Smooth muscle cell (in vitro differentiated cells): ENCODE data around the gene EPB41L1. TPM values are rescaled to one million over a fixed set of nuclear protein-coding genes. Genes with fewer than 3 reads are reported as not detected.

Experiments
- DNase-seq: peaks from one replicate; lab custom pipeline; 2025; ENCODE audit not compliant: unreplicated experiment; lab: John Stamatoyannopoulos, UW
- H2AFZ ChIP-seq: fragments of 200-600 bp; sonication (generic); 2 replicates; pipeline ENCODE4 v1.6.0; 2016; ENCODE audit warnings: antibody characterized with exemption, low read depth, mild to moderate bottlenecking
- H3F3A ChIP-seq: fragments of 200-600 bp; sonication (generic); 2 replicates; pipeline ENCODE4 v1.6.0; 2017; ENCODE audit warnings: antibody characterized with exemption, low read depth
- H3K27ac ChIP-seq: fragments of 200-600 bp; sonication (generic); 2 replicates; pipeline ENCODE4 v1.5.1; 2016; ENCODE audit warnings: low read depth, mild to moderate bottlenecking
- H3K27me3 ChIP-seq: fragments of 200-600 bp; sonication (generic); 2 replicates; pipeline ENCODE4 v1.6.1; 2016; ENCODE audit warnings: low read depth, mild to moderate bottlenecking
- H3K36me3 ChIP-seq: fragments of 200-600 bp; sonication (generic); 2 replicates; pipeline ENCODE4 v1.5.1; 2016; ENCODE audit warnings: low read depth
- H3K4me1 ChIP-seq: fragments of 200-600 bp; sonication (generic); 2 replicates; pipeline ENCODE4 v1.5.1; 2016; ENCODE audit warnings: low read depth
- H3K4me2 ChIP-seq: fragments of 200-600 bp; sonication (generic); 2 replicates; pipeline ENCODE4 v1.6.0; 2016; ENCODE audit warnings: mild to moderate bottlenecking
- H3K4me3 ChIP-seq: fragments of 200-600 bp; sonication (generic); 2 replicates; pipeline ENCODE4 v1.5.1; 2016; ENCODE audit warnings: mild to moderate bottlenecking
- H3K79me2 ChIP-seq: fragments of 200-600 bp; sonication (generic); 2 replicates; pipeline ENCODE4 v1.6.0; 2016; ENCODE audit warnings: low read depth, mild to moderate bottlenecking
- H3K9ac ChIP-seq: fragments of 200-600 bp; sonication (generic); 2 replicates; pipeline ENCODE4 v1.6.0; 2016; ENCODE audit warnings: low read depth
- H3K9me3 ChIP-seq: fragments of 200-600 bp; sonication (generic); replicated peaks from 2 replicates; pipeline ENCODE4 v1.5.1; 2016; ENCODE audit warnings: low read depth
- H4K20me1 ChIP-seq: fragments of 200-600 bp; sonication (generic); 2 replicates; pipeline ENCODE4 v1.6.0; 2016; ENCODE audit warnings: low read depth
- WGBS: methylation state at CpG from one replicate; pipeline ENCODE4 v1.1.7; 2016; ENCODE audit warnings: low lambda C conversion rate; 5-methylcytosine and 5-hydroxymethylcytosine counted together
- polyA plus RNA-seq: library from polyadenylated mRNA; unstranded; fragments of >200 nt; fragmentation: Nextera tagmentation; extraction: Ambion mirVana; gene quantifications from 2 replicates; pipeline ENCODE4 v1.2.1, GENCODE V29; 2016
- total RNA-seq: library from RNA; depleted of rRNA; stranded (reverse); fragments of >200 nt; gene quantifications from 2 replicates; pipeline ENCODE4 v1.2.3, GENCODE V29; 2014
- TF ChIP-seq, protein P1 (sequence below): fragments of 200-600 bp; sonication (generic); IDR thresholded peaks from 2 replicates; pipeline ENCODE4 v1.5.1; 2017; ENCODE audit warnings: borderline replicate concordance, mild to moderate bottlenecking, antibody characterized with exemption; ENCODE audit not compliant: insufficient read depth, poor library complexity, severe bottlenecking

EPB41L1 gene
- total and polyA plus RNA-seq, 2 experiments from 2014 or later: 14.8 to 18.0 TPM

DNA sequence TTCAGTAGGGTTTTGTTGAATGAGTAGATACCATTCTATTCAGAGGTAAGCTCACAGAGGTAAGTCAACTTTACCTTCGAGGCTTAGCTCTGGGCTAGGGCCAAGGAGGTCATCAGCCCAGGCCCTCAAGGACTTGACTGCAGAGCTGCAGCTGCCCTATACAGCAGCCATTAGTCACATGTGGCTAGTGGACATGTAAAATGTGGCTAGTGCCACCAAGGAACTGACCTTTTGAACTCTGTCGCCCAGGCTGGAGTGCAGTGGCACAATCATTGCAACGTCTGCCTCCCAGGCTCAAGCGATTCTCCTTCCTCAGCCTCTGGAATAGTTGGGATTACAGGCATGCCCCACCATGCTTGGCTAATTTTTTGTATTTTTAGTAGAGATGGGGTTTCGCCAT, 47.9 kb upstream of the EPB41L1 start:
- Histone ChIP-seq H3K4me3 (no peak overlapping the region), H3K9ac (no peak overlapping the region), H3K4me1 (no peaks in the 10 kb centered on the region), H3K27me3 (no peaks in the 10 kb centered on the region), H3K36me3 (no peaks in the 10 kb centered on the region), H3K79me2 (no peaks in the 10 kb centered on the region), H3K9me3 (no peaks in the 10 kb centered on the region), H4K20me1 (no peaks in the 10 kb centered on the region), H2AFZ (no peak overlapping the region), H3K4me2 (no peak overlapping the region), H3K27ac (no peak overlapping the region), H3F3A (no peaks in the 10 kb centered on the region)
- WGBS: 90% methylated on average over 5 of the region's 5 CpGs
- DNase-seq: no peak
- TF ChIP-seq, protein P1, sequence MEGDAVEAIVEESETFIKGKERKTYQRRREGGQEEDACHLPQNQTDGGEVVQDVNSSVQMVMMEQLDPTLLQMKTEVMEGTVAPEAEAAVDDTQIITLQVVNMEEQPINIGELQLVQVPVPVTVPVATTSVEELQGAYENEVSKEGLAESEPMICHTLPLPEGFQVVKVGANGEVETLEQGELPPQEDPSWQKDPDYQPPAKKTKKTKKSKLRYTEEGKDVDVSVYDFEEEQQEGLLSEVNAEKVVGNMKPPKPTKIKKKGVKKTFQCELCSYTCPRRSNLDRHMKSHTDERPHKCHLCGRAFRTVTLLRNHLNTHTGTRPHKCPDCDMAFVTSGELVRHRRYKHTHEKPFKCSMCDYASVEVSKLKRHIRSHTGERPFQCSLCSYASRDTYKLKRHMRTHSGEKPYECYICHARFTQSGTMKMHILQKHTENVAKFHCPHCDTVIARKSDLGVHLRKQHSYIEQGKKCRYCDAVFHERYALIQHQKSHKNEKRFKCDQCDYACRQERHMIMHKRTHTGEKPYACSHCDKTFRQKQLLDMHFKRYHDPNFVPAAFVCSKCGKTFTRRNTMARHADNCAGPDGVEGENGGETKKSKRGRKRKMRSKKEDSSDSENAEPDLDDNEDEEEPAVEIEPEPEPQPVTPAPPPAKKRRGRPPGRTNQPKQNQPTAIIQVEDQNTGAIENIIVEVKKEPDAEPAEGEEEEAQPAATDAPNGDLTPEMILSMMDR: no peak

DNA sequence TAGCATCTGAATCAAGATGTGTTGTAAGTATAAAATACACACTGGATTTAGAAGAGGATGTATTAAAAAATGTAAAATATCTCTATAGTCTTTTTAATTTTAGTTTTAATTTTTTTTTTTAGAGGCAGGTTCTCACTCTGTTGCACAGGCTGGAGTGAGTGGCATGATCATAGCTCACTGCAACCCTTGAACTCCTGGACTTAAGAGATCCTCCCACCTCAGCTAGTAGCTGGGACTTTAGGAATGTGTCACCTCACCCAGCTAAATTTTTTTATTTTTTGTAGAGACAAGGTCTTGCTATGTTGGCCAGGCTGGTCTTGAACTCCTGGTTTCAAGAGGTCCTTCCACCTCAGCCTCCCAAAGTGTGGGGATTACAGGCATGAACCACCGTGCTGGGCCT, 46.7 kb upstream of the EPB41L1 start:
- Histone ChIP-seq H3K27ac (no peak overlapping the region), H3K4me3 (no peak overlapping the region), H2AFZ (no peak overlapping the region), H3K9ac (no peak overlapping the region), H3K27me3 (no peaks in the 10 kb centered on the region), H4K20me1 (no peaks in the 10 kb centered on the region), H3K4me2 (no peak overlapping the region), H3K9me3 (no peaks in the 10 kb centered on the region), H3K36me3 (no peaks in the 10 kb centered on the region), H3K79me2 (no peaks in the 10 kb centered on the region), H3K4me1 (no peaks in the 10 kb centered on the region), H3F3A (no peaks in the 10 kb centered on the region)
- 96% methylated on average over 1 of the region's 1 CpG for WGBS
- DNase-seq: no peak
- TF ChIP-seq, protein P1: no peak

- H3K36me3 ChIP-seq: no peaks in the 10 kb centered on the region
- H3K9ac ChIP-seq: no peak overlapping the region
- H3K27me3 ChIP-seq: no peaks in the 10 kb centered on the region
- TF ChIP-seq, protein P1: no peak
- 86% methylated on average over 6 of the region's 6 CpGs for whole genome bisulfite sequencing
- H3K4me2 ChIP-seq: no peak overlapping the region
- no peak overlapping the region for H2AFZ ChIP-seq
- no peaks in the 10 kb centered on the region for H3K4me1 ChIP-seq
- no peaks in the 10 kb centered on the region for H3F3A ChIP-seq
- H3K27ac ChIP-seq: no peak overlapping the region
- no peak overlapping the region for H3K4me3 ChIP-seq
- H4K20me1 ChIP-seq: no peaks in the 10 kb centered on the region
- H3K9me3 ChIP-seq: no peaks in the 10 kb centered on the region
- DNase-seq: no peak
- H3K79me2 ChIP-seq: no peaks in the 10 kb centered on the region
Observed at GRCh38 chr20:36109251-36109947, 45.1 kb upstream of the EPB41L1 start.

DNA sequence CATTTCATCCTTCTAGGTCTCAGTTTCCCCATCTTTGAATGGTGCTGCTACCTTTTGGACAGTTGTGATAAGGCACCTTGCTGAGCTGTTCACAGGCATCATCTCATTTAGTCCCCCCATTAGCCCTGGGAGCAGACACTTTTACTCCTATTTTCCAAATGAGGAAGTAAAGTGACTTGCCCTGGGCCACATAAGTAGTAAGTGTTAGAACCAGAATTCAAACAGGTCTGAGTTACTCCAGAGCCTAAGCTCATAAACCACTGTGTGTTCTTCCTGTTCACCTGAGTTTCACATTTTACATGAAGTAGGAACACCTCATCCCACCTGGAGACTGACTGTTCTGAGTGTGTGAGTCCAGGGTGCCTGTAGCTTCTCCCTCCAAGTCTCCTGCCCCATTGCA, 43.5 kb upstream of the EPB41L1 start:
- H2AFZ ChIP-seq: no peak overlapping the region
- no peaks in the 10 kb centered on the region for H3K27me3 ChIP-seq
- TF ChIP-seq, protein P1: no peak
- H3K9me3 ChIP-seq: no peaks in the 10 kb centered on the region
- no peaks in the 10 kb centered on the region for H4K20me1 ChIP-seq
- no peak overlapping the region for H3K4me3 ChIP-seq
- H3K4me1 ChIP-seq: no peaks in the 10 kb centered on the region
- H3K36me3 ChIP-seq: no peaks in the 10 kb centered on the region
- no peaks in the 10 kb centered on the region for H3F3A ChIP-seq
- H3K27ac ChIP-seq: no peak overlapping the region
- no peaks in the 10 kb centered on the region for H3K79me2 ChIP-seq
- DNase-seq: no peak
- H3K4me2 ChIP-seq: no peak overlapping the region
- H3K9ac ChIP-seq: no peak overlapping the region
